Bronchial epithelial cell (primary cell): ENCODE measurements around the gene HPDL. TPM values are rescaled to one million over a fixed set of nuclear protein-coding genes. Genes with fewer than 3 reads are reported as not detected.

Experiments
- DNase-seq: peaks from one replicate; pipeline ENCODE4 v3.0.0-alpha.2; 2010; ENCODE audit warnings: low read depth
- FAIRE-seq: peaks from 2 replicates; lab custom pipeline; 2011; peaks lifted over from hg19 to GRCh38; lab: Jason Lieb, UNC
- H3K27me3 ChIP-seq: 2 replicates; pipeline ENCODE4 v1.5.1; 2011; ENCODE audit warnings: low read length; ENCODE audit not compliant: control insufficient read depth, insufficient read depth
- H3K36me3 ChIP-seq: 2 replicates; pipeline ENCODE4 v1.5.1; 2011; ENCODE audit warnings: low read length; ENCODE audit not compliant: control insufficient read depth, insufficient read depth
- H3K4me3 ChIP-seq: 2 replicates; pipeline ENCODE4 v1.5.1; 2011; ENCODE audit warnings: mild to moderate bottlenecking, low read depth, low read length, control low read depth
- total RNA-seq: library from RNA; depleted of rRNA; stranded (reverse); fragments of >200 nt; gene quantifications from 2 replicates; pipeline ENCODE4 v1.2.1, GENCODE V29; 2014
- TF ChIP-seq, protein P1 (sequence below): IDR thresholded peaks from 2 replicates; pipeline ENCODE4 v1.5.1; 2011; ENCODE audit warnings: mild to moderate bottlenecking, moderate library complexity, low read length, control low read depth, inconsistent platforms; ENCODE audit not compliant: insufficient read depth, severe bottlenecking

HPDL gene
- total RNA-seq, 1 donor from 2014 or later = 0.53 TPM

DNA sequence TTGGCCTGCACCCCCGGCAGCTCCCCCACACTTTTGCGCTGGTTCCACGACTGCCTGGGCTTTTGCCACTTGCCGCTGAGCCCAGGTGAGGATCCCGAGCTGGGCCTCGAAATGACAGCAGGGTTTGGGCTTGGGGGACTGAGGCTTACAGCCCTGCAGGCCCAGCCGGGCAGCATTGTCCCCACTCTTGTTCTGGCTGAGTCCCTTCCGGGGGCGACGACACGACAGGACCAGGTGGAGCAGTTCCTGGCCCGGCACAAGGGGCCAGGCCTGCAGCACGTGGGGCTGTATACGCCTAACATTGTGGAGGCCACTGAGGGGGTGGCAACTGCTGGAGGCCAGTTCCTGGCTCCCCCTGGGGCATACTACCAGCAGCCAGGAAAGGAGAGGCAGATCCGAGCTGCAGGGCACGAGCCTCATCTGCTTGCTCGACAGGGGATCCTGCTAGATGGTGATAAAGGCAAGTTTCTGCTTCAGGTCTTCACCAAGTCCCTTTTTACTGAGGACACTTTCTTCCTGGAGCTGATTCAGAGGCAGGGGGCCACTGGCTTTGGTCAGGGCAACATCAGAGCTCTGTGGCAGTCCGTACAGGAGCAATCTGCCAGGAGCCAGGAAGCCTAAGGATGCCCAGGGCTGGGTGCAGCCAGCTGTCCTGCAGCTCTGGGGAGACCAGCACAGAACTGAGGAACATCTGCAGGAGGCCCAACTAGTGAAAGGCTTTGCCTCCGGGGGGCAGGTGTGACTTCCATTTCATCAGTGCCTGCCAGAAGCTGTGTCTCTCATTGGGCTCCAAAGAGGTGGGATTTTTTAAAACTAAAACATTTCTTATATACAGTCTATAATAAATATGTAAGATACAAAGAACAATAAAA is 1.2 kb downstream of the HPDL start:
- Histone ChIP-seq H3K27me3 (peaks cover 3% of the 10 kb centered on the region), H3K36me3 (no peaks in the 10 kb centered on the region), H3K4me3 (no peak overlapping the region)
- DNase-seq = no peak
- FAIRE-seq = no peak
- TF ChIP-seq, protein P1, sequence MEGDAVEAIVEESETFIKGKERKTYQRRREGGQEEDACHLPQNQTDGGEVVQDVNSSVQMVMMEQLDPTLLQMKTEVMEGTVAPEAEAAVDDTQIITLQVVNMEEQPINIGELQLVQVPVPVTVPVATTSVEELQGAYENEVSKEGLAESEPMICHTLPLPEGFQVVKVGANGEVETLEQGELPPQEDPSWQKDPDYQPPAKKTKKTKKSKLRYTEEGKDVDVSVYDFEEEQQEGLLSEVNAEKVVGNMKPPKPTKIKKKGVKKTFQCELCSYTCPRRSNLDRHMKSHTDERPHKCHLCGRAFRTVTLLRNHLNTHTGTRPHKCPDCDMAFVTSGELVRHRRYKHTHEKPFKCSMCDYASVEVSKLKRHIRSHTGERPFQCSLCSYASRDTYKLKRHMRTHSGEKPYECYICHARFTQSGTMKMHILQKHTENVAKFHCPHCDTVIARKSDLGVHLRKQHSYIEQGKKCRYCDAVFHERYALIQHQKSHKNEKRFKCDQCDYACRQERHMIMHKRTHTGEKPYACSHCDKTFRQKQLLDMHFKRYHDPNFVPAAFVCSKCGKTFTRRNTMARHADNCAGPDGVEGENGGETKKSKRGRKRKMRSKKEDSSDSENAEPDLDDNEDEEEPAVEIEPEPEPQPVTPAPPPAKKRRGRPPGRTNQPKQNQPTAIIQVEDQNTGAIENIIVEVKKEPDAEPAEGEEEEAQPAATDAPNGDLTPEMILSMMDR = no peak

DNA sequence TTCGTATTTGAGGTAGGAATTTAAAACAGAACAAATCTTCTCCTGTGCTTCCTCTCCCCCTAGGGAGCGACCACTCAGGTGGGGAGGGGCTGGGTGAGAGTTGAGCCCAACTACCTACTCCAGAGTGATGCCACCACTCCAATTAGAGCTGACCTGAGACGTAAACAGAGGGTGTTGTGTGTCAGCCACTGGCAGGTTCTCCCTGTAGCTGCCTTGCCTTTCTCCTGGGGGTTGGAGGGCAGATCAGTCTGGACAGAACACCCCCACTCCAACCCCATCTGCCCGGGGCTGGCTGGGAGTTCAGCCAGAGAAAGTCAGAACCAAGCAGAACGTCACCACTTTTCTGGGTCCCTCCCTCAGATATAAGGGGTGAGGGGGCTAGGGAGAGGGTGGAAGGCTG is 2.0 kb downstream of the HPDL start:
- Histone ChIP-seq H3K27me3 (peaks cover 3% of the 10 kb centered on the region), H3K4me3 (no peak overlapping the region), H3K36me3 (no peaks in the 10 kb centered on the region)
- FAIRE-seq = no peak
- TF ChIP-seq, protein P1 = no peak
- no peak for DNase-seq

DNA sequence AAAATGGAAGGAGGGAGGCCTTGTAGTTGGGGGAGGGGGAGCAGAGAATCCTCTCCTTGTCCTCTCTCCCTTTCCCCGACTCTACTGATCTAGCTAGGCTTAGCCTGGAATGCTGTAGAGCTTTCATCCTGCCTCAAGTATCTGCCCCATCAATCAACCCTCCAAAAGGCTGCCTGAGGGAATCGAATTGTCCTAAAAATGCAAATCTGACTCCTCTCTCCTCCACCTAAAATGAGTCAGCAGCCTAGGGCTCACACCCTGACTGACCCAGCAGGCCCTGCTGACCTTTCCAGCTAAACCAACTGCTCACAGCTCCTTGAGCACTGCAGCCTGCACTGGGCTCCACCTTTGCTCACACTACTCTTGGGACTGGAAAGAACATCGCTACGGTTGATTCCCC is 2.8 kb downstream of the HPDL start:
- H3K36me3 ChIP-seq = no peaks in the 10 kb centered on the region
- peaks cover 3% of the 10 kb centered on the region for H3K27me3 ChIP-seq
- no peak overlapping the region for H3K4me3 ChIP-seq
- DNase-seq (peak; percentile 16), FAIRE-seq (no peak)
- TF ChIP-seq, protein P1 = no peak

DNA sequence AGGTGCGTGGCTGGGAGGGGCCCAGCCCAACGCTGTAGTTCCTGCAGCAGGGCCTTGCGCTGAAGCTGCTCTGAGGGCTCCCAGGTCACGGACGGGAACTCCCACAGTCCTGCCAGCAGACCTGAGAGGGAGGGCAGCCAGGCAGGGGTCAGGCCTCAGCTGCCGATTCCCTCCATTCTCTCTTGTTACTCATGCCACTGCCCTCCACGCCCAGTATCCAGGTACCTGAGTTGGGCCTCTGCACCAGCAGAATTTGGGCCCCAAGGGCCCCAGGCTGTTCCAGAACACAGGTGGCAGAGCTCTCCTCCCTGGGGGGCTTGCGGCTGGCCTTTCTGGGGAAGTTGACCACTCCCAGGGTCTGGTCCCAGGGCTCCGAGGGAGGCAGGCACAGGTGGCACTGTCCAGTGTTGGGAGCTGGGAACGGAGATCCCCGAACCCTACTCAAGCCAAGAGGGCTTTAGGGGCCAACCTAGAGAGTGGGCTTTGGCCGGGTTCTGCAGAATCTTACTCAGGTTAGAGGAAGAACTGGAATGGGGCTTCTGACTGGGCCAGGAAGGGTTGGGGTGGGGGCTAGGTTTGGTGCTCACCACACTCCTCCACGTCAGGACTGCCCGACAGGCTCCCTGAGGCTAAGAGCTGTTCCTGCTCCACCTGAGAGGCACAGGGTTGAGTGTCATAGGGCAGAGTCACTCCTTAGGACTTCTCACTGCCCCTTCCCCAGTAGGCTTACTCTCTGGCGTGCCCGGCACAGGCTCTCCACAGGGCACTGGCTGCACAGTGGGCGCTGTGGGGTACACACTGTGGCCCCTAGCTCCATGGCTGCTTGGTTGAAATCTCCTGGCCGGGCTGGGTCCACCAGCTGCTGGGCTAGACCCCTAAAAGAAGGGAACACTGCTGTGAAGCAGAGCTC is 5.0 kb downstream of the HPDL start:
- peaks cover 3% of the 10 kb centered on the region for H3K27me3 ChIP-seq
- TF ChIP-seq, protein P1 = no peak
- no peak overlapping the region for H3K4me3 ChIP-seq
- no peak for DNase-seq
- no peak for FAIRE-seq
- no peaks in the 10 kb centered on the region for H3K36me3 ChIP-seq

DNA sequence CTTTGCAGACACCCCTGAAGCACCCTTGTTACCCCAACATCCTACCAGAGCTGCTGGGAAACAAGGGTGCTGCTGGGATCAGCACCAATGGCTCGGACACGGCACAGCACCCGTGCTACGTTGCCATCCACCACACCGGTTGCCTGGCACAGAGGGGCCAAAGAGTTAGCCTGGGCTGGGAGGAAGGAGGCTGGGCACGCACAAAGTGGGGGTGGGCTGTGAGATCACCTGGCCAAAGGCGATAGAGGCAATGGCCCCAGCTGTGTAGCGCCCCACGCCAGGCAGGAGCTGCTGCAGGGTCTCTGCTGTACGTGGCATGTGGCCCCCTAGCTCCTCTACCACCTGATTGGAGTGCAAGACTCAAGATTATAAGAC is 5.6 kb downstream of the HPDL start:
- Histone ChIP-seq H3K27me3 (no peaks in the 10 kb centered on the region), H3K4me3 (no peak overlapping the region), H3K36me3 (no peaks in the 10 kb centered on the region)
- FAIRE-seq (no peak), DNase-seq (no peak)
- TF ChIP-seq, protein P1 = no peak
